SK-MEL-5 (cell line): ENCODE measurements around the gene CDKN2B. TPM values are rescaled to one million over a fixed set of nuclear protein-coding genes. Genes with fewer than 3 reads are reported as not detected.

Experiments used
- DNase-seq: peaks from one replicate; pipeline ENCODE4 v3.0.0-alpha.2; 2016; ENCODE audit warnings: low read depth, low spot score
- in situ Hi-C: cut with HindIII; loops from 2 replicates; pipeline ENCODE4 v1.10.0; 2016; ENCODE audit warnings: low sequenced_read_pairs, high pct_unique_total_duplicates, low pct_unique_long_range_greater_than_20kb
- total RNA-seq: library from RNA; depleted of rRNA; stranded (reverse); fragments of >200 nt; shearing (Covaris generic); gene quantifications from 2 replicates; pipeline ENCODE4 v1.2.3, GENCODE V29; 2014

Gene CDKN2B
- total RNA-seq, 1 experiment from 2014 or later = not detected

DNA sequence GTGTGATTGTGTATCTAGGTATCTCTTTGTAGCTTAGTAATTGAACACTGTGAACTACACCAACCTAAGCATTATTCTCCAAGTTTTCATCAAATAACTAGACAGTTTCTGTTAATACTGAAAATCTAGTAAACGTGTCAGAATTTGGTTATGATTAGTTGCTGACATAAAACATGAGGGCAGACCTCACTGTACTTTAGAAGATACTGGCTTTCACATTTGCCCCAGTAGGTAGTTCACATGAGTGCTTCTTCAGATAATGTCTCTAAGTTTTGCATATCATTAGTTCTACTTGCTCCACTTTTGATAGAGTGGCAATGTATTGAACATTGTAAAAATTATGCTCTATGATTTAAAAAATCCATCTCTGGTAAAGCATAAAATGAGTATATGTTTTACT lies 7.1 kb downstream of the CDKN2B start:
- DNase-seq = no peak
- in situ Hi-C loops = no loop called here

DNA sequence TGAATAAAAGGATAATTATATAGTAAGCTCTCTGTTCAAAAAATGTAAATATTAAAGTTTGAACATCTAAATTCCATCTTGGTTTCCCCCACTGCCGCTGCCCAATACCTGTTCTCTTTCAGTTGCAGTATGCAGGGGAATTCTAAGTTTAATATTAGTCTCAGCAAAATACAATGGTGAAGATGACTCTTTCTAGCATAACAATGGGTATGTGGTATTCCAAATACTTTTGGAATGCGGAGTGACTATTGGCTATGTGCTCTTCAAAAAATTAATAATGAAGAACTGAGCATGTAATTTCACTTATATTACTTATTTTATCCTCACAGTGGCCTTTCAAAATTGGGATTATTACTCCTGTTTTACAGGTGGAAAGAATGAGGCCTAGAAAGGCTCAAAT lies 11.1 kb downstream of the CDKN2B start:
- in situ Hi-C loops = no loop called here
- no peak for DNase-seq

DNA sequence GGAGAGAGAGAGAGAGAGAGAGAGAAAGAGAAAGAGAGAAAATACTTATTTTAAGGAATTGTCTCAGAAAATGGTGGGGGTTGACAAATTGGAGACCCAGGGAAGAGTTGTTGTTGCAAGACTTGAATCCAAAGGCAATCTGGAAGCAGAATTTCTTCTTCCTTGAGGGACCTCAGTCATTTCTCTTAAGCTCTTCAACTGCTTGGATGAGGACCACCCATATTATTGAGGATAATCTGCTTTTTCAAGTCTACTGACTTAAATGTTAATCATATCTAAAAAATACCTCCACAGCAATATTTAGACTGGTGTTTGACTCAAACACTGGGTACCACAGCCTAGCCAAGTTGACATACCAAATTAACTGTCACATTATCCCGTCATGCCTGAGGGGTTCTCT lies 11.6 kb downstream of the CDKN2B start:
- in situ Hi-C loops = no loop called here
- no peak for DNase-seq

DNA sequence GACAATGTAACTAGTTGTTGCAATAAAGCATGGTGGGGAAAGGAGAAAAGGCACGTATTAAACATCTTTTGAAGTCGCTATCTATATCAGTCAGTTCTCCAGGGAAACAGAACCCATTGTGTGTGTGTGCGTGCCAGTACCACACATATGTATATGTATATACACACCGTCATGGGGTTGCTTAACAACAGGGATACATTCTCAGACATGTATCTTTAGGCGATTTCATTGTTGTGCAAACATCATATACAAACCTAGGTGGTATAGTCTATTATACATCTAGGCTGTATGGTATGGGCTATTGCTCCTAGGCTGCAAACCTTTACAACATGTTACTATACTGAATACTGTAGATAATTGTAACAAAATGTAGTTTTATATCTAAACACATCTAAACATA lies 12.2 kb downstream of the CDKN2B start:
- in situ Hi-C loops = no loop called here
- no peak for DNase-seq

DNA sequence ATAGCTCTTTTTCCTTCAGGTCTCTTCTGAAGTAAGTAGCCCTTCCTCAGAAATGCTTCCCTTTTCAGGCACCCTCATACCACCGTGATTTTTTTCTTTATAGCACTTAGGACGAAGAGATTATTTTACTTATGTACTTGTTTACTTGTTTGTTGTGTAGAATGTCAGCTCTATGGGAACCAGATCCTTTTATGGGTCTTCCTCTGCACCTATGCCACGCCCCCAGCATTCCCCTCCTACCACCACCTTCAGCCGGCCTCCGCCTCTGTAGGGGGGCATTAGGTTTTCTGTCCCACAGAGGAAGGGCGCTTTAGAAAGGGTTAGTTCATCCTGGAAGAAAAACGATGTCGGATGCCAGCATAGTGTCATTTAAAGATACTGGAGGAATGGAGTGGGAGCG lies 12.7 kb downstream of the CDKN2B start:
- in situ Hi-C loops = no loop called here
- DNase-seq = no peak

DNA sequence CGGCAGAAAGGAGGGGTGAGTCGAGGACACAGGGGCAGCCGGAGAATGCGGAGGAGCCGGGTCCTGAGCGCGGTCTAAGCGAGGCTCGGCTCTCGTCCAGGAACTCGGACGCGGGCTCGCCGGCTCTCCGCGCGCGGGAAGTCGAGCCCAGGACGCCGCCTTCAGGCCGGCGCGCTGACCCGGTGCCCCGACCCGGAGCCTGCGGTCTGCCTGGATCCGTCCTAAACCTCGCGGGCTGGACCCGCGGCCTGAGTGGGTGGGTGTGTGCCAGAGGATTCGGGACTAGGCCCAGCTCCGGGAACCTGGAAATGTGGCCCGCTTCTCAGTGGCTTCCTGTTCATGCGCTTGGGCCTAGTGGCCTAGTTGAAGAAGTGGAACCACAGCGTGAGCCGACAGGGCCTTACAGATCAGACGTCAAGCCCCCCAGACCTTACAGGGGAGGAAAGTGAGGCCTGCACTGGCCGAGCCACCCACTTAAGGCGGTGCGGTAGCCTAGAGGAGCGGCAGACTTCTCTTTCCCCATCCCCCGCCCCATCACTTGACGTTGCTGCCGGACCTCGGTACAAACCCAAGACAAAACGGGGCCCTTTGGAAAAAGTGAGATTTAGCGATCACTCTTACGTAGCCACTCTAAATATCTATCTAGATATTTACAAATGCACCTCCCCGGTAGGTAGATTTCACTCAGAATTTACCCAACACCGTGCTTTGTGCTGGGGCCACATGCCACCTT lies 13.3 kb downstream of the CDKN2B start:
- in situ Hi-C loops = no loop called here
- no peak for DNase-seq

DNA sequence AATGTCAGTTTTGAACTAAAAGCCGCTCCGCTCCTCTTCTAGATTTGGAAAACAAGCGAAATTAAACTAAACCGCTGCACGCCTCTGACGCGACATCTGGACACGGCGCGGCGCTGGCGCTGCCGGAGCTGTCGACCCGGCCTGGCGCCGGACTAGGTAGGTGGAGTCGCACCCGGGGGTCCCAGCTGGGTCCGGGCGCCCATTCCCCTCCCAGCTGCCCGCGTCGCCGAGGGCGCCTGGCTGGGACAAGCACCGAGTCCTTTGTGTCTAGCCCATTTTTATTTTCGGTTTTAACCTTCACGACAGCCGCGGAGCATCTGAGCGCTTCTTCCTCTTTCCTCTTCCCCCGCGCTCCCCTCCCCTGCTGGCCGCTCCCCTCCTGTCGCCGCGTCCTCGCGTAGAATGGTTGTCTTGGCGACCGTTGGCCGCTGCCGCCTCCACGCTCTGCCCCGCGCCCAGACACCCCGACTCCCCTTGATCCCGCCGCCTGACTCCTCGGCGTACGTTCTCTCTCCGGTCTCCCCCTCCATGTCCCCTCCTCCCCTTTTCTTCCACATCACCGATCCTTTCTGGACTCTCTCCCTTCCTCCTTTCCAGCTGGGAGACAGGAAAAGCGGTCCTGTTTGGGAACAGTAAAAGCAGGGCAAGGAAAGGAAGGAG lies 14.0 kb downstream of the CDKN2B start:
- in situ Hi-C loops = no loop called here
- DNase-seq = no peak

DNA sequence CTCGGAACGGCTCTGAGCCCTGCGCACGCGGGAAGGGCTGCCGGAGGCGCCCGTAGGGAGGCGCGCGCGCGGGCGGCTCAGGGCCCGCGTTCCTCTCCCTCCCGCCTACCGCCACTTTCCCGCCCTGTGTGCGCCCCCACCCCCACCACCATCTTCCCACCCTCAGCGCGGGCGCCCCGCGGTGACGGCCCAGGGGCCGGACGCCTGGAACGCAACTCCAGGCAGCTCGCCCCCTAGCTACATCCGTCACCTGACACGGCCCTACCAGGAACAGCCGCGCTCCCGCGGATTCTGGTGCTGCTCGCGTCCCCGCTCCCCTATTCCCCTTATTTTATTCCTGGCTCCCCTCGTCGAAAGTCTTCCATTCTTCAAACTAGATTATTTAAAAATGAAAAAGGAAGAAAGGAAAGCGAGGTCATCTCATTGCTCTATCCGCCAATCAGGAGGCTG lies 14.5 kb downstream of the CDKN2B start, which contains the start of gene CDKN2B-AS1:
Gene CDKN2B-AS1 (plus strand): TSS at position 236 of the 450 bp plus-strand sequence.
- no peak for DNase-seq
- in situ Hi-C loops = no loop called here

DNA sequence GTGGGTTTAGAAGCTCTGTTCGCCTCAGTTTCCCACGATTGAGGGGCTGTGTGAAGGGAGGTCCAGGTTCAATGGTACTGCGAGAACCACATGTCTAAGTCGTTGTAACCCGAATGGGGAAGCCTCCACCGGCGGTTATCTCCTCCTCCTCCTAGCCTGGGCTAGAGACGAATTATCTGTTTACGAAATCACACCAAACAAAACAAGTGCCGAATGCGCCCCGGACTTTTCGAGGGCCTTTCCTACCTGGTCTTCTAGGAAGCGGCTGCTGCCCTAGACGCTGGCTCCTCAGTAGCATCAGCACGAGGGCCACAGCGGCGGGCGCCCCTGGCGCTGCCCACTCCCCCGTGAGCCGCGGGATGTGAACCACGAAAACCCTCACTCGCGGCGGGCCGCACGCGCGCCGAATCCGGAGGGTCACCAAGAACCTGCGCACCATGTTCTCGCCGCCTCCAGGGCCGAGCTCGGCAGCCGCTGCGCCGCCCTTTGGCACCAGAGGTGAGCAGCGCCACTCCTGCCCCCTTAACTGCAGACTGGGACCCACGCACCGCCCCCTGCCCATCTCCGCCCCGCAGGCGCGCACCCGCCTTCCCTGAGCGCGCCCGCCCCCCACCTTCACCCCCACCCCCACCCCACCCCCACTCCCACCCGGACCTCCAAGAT lies 15.1 kb downstream of the CDKN2B start, which contains the start of gene CDKN2A:
Gene CDKN2A (minus strand): TSS at position 500 of the 663 bp plus-strand sequence.
- in situ Hi-C loops = no loop called here
- no peak for DNase-seq

DNA sequence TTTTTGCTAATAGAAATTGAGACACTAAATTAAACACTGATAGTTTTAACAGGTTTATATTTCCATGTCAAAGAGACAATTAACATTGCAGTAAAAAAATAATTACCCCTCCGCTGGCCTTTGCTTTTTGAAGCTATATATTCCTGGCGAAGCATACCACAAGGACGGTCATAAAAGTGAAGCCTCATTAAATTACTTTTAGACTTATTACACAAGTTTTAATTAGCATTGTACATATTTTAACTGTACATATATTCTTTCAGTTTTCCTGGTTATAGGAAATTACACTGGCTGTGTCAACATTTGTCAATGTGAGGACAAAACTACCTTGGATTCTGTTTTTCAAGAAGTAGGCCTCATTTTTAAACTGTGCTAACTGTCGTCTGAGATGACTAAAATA lies 16.1 kb downstream of the CDKN2B start:
- in situ Hi-C loops = no loop called here
- no peak for DNase-seq

DNA sequence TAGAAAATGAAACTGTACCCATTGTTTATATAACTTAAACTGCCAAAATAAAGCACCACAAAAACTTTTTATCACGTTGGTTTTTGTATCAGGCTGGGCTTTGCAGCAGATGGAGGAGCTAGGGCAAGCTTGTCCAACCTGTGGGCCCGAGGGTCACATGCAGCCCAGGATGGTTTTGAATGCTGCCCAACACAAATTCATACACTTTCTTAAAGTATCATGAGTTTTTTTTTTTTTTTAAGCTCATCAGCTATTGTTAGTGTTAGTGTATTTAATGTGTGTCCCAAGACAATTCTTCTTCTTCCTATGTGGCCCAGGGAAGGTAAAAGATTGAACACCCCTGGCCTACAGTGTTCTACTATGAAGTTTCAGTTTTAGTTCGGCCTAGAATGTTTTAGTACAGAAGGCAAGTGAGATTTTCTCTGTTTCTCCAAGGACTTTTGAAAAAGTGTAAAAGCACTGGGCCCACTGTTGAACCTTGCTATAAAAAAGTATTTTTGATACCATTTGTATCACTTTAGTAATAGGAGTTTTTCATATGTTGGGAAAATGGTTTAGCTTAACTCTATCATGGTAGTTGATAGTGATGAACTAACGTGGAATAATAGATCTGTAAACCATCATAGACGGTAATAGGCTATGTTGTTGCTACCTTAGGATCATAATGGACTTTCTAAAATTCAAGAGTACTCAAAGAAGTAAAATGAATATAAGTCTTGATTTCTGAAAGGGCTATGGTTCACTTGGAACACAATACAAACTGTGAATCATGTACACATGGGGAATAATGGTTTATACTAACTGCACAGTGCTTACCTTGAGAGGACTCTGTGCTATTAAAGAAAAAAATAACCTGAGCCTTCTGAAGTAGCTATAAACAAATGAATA lies 17.8 kb downstream of the CDKN2B start:
- no peak for DNase-seq
- in situ Hi-C loops = no loop called here

DNA sequence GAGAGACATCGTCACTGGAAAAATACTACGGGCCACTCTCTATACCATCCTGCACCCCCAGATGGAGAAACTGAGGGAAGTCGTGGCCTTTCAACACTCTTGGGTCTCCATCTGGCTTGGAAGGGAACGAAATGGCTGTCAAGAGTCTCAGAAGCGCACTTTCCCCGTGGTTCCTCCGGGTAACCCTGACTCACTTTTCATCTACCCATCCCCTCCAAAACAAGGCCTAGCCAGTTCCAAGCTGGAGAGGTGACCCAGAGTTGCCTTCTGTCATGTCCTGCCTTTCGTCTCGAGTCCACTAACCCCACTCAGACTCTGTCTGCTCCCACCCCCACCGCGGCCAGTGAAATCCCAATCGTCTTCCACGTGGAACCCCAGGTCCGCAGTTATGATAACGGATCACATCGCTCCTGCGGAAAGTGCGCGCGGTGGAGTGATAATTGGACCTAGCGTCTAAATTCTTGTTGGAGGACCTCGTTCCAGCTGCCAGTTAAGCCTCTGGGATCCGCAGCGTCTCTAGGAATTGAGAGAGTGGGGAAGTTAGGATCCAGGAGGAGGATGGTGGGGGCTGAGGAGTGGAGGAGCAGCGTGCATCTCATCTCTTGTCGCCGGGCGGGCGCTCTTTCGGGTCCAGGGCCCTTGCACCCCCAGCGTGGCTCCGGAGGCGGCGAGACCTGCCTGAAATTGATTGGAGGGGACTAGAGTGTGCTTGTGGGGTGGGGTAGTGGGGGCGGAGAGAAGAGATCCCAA lies 19.5 kb downstream of the CDKN2B start:
- in situ Hi-C loops = no loop called here
- DNase-seq = no peak

DNA sequence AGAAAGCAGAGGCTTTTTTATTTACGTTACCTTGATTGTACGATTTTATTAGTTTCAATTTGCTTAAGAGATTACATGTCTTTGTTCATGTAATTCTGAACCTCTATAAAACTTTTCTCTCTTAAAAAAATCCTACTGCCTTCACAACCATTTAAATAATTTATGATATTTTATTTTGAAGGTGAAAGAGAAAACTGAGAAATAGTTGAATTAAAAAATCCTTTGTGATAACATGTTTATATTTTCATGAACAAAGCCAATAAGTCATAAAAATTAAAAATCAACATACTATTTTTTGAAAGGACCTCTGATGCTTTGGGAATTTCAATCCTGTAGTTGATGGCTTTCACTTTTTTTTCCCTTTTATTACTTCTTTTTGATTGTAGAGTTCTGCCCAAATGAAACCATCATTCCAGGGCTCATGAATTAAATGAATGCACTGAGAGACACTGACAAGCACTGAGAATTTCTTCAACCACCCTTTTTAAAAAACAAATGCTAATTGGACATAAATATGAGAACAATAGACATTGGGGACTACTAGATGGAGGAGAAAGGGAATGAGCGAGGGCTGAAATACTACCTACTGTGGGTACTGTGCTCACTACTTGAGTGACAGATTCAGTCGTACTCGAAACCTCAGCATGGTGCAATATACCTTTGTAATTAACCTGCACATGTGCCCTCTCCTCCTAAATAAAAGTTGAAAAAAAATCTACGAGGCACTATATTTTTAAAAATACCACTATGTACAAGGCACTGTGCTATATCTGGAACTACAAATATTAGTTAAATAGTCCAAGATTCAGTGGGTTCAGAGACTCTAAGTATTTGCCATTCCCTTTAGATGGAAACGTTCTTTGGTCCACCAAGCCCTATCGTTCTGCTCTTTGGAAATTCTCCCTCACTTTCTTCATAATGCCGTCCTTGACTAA lies 20.8 kb downstream of the CDKN2B start:
- in situ Hi-C loops = no loop called here
- no peak for DNase-seq

DNA sequence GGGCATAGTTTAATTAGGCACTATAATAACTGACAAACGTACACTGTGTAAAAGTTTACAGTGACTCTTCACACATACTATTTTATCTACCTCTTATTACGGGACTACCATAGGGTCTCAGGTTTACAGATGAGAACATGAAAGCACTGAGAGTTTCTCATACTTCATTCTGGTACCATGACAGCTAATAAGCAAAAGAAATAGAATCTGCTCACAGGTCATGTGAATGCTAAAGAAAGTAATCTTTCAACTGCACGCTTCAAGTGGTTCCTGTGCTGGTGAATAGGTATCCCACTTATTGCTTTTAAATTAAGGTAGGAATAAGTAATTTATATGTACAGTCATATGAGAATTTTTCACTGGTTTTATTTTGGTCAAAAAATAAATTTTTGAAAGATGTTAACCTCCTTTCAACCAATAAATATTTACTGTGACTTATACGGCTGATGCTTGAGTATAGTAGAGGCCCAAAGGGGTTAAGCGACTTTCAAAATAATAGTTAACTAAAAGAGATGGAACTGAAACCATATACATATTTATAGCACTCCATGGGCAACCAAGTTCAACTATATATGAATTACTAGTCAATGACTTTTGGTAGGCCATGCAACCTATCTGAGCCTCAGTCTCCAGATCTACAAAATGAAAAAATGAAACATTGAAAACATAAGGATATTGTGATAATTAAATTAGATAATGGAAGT lies 23.0 kb downstream of the CDKN2B start:
- in situ Hi-C loops = no loop called here

DNA sequence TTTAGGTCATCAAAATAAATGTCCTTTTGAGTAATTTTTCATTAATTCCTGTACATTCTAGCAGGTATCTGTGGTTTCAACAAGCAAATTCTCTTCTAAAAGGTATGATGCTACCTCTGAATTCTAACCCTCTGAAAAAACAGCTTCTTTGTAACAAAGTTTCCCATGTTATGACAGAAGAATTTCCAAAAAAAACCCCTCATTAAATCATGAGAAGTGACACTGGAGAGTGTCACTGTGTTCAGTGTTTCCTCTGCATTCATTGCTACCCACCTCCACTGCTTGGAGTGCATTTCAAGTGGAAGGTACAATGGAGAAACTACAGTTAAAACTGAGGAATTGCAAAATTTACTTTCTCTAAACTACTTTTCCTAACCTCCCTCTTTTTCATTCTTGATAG lies 25.0 kb downstream of the CDKN2B start:
- in situ Hi-C loops = no loop called here
- no peak for DNase-seq

More for the DNA sequence above, 23.0 kb downstream of the CDKN2B start:
- DNase-seq = no peak

DNA sequence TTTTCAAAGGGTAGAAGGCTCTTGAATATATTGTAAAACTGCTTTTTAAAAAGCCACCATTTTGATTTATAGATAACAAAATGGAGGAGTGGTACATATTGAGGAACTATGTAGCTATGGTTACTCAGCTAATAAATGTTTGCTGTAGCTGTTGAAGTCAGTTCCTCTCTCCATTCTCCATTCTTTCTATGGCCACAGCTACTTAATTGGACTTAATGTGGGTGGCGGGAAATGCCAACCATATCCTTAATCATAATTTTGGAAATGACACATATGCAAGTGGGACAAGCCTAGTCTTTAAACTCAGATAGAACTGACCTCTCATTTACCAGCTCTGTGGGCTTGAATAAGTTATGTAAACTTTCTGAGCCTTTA lies 25.6 kb downstream of the CDKN2B start:
- in situ Hi-C loops = no loop called here
- DNase-seq = no peak
